Inflammatory macrophage treated with lipopolysaccharide for 1 hour (primary cell): Measurements from ENCODE around the gene ANKRD17.
A peak's percentile ranks its signal among the peaks of the same experiment; 100 is the strongest.
"Not testable (repeated sequence)": the region's sequence is repeated elsewhere in the genome, so short reads cannot be mapped to it uniquely, and the experiment has no call there.

ENCODE experiments used
- DNase-seq, 2 donors: peaks; one replicate each; pipeline ENCODE4 v3.0.0-alpha.2; 2020 to 2022

The ANKRD17 gene

DNA sequence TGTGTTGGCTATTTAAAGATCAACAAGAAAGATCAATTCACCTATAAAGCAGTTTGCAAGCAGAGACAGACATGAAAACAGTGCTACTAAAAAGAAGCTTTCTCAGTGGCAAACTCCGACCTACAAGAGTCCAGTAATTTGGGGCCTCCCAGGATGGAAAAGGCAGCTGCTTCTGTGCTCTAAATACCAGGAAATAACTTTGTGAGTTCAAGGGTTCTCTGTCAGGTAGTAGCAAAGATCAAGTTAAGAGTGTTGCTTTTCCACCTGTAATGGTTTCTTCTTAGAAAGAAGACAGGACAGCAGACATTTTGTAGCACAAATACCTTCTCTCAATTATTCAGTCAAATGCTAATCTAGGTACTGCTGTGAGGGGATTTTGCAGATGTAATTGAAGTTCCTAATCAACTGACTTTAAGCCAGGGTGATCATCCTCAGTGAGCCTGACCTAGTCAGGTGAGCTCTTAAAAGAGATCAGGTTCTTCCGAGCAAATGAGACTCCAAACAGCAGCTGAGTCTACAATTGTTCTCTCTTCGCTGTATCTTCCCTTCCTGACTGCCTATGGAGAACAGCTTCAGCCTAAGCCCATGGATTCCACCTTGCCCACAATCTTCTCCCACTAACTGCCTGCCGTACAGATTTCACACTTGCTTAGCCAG lies 13.5 kb downstream of the ANKRD17 start:
- DNase-seq: no peak

DNA sequence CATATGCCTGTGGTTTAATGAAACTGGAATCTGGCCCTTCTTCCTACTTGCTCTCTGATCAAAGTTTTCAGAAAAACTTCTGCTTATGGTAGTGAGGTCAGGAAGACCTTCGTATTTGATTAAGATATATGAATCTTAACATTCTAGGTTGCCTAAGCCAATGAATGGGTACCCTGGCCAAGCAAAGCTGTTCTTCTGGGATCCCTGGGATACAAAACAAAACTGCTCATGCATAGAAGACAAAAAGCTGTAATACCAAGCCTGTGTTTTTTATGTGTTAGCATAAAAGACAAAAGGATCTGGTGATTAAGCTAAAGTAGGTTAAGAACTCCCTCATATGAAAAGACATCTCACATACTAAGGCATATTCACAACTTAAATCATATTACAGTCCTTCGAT lies 21.6 kb downstream of the ANKRD17 start:
- DNase-seq: no peak

DNA sequence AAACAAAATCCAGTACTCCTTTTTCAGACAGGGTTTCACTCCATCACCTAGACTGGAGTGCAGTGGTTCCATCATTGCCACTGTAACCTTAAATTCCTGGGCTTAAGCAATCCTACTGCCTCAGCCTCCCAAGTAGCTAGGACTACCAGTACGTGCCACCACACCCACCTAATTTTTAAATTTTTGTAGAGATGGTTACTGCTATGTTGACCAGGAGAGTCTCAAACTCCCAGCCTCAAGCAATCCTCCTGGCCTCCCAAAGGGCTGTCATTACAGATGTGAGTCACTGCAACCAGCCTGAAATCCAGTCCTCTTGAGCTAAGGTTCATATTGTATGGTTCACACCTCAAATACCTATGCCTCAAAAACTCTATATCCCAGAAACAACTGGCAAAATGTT lies 22.4 kb downstream of the ANKRD17 start:
- no peak for DNase-seq

DNA sequence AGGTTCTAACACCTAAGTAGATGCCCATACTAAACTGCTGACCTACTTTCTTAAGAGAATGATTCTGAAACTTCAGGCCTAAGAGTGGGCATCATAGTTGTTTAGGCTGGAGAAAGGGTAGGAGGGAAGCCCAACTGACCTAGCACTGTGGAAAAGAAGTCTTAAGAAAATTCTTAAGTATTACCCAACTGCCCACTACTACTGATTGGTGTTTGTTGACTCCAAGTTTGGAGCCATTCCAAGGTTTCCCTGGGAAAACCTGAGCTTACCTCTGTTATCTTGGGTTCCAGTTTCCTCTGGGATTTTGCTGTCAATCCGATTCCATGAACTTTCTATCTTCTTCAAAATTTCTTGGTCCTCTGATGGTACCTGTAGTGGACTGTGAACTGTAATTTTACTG lies 23.9 kb downstream of the ANKRD17 start:
- no peak for DNase-seq

DNA sequence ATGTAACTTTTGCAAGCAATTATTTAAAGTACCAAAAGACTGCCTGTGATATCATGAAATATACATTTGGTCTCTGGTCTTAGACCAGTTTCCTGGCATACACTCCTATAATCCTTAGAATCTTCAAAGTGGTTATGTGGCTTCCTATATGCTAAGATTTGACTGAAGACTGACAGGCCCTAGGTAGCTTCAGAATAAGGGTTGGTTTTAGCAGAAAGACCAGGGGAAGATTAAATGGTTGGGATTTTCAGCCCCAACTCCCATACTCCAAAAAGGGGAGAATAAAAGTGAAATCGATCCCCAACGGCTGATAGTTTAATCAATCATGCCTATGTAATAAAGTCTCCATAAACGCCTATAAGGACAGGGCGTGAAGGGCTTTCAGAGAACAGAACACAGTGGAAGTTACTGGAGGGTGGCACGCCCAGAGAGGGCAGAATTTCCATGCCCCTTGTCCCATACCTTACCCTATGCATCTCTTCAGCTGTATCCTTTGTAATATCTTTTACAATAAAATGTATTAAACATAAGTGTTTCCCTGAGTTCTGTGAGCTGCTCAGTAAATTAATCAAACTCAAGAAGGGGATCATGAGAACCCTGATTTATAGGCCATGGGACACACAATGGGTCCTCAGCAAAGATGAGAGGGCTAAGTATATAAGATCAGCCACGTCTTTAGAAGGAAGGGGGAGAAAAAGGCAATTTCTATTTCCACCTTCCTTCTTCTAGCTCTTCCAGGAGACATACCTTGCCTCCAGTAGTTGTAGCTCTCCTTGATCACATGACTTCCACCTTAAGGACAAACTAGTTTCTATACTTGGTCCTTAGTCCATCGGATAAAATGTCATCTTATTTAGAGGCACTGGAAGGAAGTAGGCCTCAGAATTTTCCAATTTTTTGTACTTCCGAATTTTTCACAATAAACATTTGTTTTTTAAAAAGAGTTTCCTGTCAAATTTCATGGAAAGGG lies 26.8 kb downstream of the ANKRD17 start:
- no peak for DNase-seq

DNA sequence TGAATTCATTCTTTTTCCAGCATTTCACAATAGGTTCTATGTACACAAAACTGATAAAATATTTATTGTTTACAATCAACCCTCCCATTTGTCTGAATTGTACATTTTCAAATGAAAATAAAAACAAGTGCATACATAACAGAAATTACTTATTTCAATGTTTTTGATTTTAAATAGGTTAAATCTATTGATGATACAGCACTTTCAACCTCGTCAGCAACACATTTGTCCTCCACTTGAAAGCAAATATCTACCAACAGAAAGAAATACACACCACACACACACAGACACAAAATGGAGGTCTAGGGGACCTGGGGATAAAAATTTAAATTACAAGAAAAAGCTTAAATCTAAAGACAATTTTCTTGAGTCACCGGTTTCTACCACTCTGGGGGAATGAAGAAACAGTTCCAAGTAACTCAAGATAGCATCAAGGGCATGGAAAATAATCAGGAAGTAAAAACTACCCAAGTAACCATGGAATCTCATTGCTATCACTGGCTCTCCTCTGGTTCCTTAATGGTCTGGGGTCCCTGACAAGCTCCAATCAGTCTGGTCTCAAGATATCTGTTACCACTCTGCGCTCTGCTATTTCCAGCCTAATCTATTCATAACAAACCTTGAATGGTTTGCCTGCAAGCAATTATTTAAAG lies 27.6 kb downstream of the ANKRD17 start:
- DNase-seq: no peak

DNA sequence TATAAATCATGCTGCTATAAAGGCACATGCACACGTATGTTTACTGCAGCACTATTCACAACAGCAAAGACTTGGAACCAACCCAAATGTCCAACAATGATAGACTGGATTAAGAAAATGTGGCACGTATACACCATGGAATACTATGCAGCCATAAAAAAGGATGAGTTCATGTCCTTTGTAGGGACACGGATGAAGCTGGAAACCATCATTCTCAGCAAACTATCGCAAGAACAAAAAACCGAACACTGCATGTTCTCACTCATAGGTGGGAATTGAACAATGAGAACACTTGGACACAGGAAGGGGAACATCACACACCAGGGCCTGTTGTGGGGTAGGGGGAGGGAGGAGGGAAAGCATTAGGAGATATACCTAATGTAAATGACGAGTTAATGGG lies 29.8 kb downstream of the ANKRD17 start:
- not testable (repeated sequence) for DNase-seq

DNA sequence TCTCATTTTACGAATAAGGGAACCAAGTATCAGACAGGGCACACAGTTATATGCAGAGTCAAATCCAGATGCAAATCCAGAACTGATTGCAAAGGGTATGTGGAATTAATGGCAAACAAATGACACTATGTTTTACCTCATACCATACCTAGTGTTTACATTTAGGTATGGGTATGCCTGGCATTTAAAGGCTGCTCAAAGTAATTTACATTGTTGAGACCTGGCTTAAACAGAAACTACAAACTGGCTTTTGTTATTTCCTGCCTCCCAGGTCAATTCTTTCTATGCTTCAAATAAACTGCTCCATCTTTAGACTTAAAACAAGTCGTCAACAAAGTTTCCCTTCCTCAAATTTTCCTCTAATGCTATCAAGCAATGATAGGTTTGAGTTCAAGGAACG lies 33.7 kb downstream of the ANKRD17 start:
- no peak for DNase-seq

DNA sequence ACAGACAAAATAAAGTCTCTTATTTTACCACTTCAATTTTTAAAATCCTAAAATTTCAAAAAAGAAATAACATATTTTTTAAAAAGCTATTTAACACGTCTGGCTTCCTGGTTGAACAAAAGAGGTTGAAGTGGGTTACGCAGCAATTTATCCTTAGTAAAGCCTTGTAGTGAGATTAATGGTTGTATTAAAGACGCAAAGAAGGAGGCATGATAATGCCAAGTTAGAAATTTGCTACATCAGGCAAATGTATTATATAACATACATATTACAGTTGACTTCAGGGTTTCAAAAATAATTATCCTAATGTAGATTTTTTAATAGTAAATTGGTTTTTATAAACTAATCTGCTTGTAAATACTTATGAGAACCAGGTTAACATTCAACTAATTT lies 35.3 kb downstream of the ANKRD17 start:
- no peak for DNase-seq

DNA sequence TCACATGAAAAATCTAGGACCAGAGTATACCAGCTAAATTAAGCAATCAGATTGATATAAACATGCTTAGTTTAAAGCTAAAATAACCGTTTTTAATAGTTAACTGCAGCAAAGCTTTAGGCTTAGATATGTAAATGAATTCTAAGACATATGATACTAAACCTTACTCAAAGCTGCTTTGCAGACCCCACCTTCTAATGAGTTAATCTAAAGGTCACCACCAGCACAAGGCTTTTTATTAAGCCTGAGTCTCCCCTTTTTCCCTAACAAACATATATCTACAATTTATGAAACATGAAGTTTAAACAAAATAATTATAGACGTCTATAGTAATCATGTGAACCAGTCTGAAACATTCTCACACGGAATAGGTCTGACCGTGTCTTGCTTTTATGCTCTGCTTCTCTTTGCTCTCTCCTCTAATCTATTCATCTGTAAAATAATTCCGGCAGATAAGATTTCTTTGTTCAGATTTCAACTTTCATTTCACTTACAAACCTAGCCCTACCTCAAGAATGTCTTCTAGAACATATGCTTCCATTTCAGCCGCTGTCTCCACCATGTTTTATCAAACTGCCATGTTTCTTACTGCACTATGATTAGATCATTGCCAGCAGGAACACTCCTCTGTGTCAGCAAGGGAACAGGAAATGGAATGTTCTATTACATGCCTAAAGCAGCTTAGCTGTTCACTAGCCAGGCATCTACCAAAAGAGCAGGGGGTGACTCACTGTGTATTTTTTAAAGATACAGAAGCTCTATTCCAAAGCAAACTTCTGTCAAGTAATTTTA lies 35.9 kb downstream of the ANKRD17 start:
- DNase-seq: peak; percentile 85 to 92

DNA sequence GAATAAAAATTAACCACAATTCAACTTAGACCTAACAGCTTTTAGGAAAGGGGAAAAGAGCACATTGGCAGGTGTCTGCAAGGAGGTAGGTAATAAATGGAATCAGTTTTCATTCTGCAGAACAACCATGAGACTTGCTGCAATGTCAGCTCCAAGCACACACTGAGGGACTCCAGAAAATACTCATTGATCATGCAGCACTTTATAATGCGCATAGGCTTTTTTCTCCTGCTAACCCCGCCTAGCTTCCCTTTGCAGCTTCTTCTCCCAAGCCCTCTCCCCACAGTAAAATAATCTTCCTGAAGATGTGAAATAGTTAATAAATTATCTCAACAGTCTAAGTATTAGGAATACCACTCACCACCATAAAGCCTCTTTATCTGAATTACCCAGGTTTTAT lies 36.9 kb downstream of the ANKRD17 start:
- no peak for DNase-seq

DNA sequence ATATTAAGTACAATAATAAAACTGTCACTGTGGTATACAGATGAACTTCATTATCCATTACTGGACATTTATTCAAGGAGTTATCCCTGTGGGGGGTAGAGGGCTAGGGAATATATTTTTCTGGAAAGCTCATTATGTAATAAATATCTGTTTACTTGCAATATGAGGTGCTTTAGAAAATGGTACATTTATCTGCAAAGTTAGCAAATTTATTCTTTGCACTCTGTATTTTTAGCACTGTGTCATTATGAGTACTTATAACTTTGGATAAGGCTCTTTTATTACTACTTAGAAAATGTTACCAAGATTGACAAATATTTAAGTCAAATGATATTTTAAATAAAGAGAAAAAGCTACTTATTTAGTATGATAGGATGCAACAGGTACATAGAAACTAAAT lies 37.8 kb downstream of the ANKRD17 start:
- no peak for DNase-seq

DNA sequence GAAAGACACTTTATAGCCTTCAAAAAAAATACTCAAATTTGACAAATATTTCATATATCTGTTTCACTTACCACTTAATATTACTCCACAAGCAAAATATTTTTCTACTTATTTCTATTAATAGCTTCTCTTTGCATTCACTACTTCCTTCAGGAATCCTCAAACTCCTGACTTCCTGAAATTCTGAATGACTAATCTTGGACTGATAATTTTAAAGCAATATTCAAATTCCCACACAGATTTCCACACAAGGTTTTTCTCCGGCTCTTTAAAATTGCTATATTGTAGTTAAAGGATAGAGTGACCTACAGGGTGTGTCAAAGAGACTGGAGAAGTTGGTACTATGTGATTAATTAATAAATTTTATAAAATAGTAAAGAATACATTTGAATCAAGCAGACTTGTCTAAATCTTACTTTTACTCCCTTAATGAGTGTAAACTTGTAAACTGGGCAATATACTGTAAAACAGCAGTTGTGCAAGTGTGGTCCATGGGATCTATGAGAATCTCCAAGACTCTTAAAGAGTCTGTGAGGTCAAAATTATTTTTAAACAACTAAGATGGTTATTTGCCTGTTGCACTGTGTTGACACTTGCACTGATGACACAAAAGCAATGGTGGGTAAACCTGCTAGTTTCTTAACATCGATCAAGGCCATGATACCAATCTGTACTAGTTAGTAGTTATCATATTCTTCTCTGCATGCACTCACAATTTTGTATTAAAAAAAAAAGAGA lies 44.5 kb downstream of the ANKRD17 start:
- DNase-seq: peak; percentile 74 to 85

DNA sequence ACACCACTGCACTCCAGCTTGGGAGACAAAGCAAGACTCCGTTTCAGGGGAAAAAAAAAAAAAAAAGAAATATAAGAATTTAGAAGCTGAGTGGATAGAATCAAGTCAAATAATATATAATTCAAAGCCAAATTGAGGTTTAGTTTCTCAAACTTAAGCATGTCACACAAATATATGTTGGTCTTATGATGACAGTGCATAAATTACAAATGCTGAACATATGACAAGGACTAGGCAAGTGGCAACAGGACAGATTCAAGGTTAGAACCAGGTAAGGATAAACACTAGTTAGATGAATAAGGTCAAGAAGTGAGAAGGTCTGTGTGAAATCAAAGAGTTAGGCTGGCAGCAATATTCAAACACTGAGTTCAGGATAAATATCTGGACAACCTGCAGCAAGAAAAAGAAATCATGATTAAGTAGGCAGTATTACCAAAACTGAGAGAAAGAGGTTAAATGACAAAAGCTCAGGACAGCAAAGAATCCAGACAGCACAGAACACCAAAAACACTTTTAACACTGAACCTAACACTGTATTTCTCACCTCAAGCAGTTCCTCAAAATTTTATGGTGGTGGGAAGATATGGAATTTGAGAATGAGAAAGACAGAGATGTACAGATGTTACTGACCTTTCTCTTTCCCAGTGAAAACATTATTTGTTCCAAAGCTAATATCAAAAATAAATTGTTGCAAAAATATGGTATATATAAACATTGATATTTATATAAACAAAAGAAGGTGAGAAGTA lies 45.4 kb downstream of the ANKRD17 start:
- peak in 1 of 2 donors; percentile 17 for DNase-seq

DNA sequence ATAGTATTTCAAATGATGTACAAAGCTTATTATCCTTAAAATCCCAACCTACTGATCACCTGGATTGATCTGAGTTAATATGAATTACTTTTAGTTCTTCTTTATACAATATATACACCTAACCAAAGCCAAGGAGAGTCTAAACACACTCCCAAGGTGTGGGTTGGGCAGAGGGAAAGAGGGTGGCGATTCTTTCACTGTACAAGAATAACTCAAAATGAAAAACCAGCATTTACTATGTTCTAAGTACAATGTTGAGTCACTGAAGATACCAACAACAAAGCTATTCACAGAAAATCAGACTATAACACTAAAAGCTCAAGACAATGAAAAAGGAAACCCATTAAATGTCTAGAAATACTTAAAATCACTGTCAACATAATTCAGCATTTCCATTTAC lies 46.6 kb downstream of the ANKRD17 start:
- DNase-seq: no peak

DNA sequence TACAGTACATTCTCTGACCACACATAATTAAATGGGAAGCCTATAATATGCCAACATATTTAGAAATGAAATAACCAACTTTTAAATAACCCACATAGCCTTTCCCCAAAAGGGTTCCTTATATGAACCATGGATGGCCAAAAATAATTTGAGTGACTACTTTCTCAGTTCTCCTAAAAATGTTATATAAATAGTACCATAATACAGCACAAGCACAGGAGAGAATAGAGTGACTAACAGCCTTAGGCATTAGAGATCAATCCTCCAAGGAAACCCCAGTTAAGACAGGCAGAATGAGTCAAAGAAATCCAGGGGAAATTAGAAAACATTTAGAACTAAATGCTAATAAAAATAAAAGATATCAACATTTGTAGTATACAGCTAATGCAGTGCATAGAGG lies 50.2 kb downstream of the ANKRD17 start:
- DNase-seq: no peak

DNA sequence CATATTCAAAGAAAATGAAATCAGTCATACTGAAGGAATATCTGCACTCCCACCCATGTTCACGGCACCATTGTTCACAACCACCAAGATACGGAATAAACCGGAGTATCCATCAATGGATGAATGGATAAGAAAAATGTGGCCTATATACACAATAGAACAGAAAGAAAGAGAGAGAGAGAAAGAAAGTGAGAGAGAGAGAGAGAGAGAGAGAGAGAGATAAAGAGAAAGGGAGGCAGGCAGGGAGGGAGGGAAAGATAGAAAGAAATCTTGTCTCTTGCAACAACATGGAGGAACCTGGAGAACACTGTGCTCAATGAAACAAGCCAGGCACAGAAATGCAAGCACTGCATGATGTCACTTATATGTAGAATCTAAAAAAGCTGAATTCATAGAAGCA lies 52.4 kb downstream of the ANKRD17 start:
- no peak for DNase-seq

DNA sequence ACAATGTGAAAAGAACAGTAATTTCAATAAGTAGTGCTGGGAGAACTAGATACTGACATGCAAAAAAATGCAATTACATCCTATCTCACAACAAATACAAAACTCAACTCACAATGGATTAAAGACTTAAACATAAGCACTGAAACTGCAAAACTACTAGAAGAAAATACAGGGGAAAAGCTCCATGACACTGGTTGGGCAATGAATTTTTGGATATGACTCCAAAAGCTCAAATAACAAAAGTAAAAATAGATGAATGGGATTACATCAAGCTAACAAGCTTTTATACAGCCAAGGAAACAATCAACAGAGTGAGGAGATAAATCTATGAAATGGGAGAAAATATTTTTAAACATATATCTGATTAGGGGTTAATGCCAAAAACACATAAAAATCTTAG lies 53.1 kb downstream of the ANKRD17 start:
- no peak for DNase-seq

DNA sequence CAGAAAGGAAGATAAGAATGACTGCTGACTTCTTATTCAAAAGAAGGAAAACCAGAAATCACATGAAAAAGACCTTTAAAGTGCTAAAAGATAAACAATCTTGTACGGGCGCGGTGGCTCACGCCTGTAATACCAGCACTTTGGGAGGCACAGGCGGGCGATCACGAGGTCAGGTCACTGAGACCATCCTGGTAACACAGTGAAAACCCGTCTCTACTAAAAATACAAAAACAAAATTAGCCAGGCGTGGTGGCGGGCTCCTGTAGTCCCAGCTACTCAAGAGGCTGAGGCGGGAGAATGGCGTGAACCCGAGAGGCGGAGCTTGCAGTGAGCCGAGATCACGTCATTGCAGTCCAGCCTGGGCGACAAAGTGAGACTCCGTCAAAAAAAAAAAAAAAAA lies 54.6 kb downstream of the ANKRD17 start:
- DNase-seq: not testable (repeated sequence)

DNA sequence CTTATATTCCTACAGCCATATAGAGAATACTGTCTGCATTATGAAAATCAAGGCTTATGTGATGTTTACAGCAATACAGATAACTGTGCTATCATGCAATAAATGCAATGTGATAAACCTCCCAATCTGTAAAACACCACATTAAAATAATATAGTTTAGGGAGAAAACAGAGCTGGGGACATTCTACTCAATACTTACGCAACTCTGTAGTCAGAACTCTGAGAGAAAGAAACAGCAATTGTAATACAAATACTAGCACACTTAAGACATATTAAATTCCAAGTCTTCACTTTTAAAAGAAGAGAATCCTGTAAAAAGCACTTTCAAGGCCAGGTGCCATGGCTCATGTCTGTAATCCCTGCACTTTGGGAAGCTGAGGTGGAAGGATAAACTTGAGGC lies 61.4 kb downstream of the ANKRD17 start:
- DNase-seq: no peak

DNA sequence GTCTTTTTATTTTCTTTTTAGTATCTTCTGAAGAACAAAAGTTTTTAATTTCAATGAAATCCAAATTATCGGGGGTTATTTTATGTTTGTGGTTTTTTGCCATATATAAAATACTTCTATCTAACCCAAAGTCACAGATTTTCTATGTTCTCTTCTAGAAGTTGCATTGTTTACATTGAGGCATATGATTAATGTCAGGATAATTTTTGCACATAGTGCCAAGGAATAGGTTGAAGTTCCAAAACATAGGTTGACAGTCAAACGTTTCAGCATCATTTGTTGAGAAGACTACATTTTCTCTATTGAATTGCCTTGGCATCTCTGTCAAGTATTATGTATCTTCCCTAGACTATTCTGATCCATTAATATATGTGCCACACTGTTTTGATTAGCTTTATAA lies 64.5 kb downstream of the ANKRD17 start:
- no peak for DNase-seq

DNA sequence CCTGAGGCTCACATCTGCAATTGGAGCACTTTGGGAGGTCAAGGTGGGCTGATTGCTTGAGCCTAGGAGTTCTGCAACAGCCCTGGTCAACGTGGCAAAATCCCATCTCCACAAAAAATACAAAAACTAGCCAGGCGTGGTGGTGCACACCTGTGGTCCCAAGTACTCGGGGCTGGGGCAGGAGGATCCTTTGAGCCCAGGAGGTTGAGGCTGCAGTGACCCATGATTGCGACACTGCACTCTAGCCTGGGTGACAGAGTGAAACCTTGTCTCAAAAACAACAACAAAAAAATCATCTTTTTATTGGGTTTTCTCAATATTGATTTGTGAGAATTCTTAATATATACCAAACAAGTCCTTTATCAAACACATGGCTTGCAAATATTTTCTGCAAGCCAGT lies 64.9 kb downstream of the ANKRD17 start:
- DNase-seq: no peak
